Mononuclear cell (primary cell): Measurements from ENCODE around the gene AFF3. TPM values are rescaled to one million over a fixed set of nuclear protein-coding genes. Genes with fewer than 3 reads are reported as not detected.

Experiments
- H3K27me3 ChIP-seq: 2 replicates; pipeline ENCODE4 v1.6.0; 2011; ENCODE audit warnings: low read length, control low read depth; ENCODE audit not compliant: insufficient read depth
- H3K4me1 ChIP-seq: 2 replicates; pipeline ENCODE4 v1.5.1; 2011; ENCODE audit warnings: mild to moderate bottlenecking, low read length, control low read depth; ENCODE audit not compliant: insufficient read depth
- H3K4me3 ChIP-seq: 2 replicates; pipeline ENCODE4 v1.5.1; 2011; ENCODE audit warnings: mild to moderate bottlenecking, low read length, moderate library complexity
- H3K9me3 ChIP-seq: 2 replicates; pipeline ENCODE4 v1.5.1; 2011; ENCODE audit warnings: low read depth, mild to moderate bottlenecking, control low read depth, low read length
- total RNA-seq: library from RNA; depleted of rRNA; stranded (reverse); fragments of >200 nt; gene quantifications from one replicate; pipeline ENCODE4 v1.2.3, GENCODE V29; 2012

The AFF3 gene
- total RNA-seq, 1 donor: 21.9 TPM

DNA sequence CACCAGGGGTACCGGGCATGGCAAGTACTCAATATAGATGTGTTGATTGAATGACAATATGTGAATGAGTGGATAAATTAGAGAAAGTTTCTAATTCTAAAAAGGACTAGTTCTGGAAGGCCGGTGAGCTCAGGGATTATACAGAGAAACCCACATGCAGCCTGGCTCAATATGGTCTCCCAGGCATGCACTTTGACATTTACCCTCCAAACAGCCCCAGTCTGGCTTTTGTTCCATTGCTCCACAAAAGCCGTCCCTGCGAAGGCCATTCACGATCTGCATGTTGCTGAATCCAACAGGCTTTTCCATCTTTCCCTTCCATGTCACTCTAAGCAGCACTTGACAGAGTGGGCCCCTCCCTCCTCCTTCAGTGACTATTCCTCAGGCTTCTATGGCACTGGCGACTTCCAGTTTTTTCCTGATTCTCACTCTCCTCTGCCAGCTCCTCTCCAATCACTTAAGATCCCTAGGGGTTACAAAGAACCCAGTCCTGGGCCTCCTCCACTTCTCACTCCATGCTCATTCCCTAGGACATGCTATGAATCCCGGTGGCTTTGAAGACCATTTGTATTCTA lies 266.7 kb downstream of the AFF3 start:
- Histone ChIP-seq H3K4me3 (no peak overlapping the region), H3K9me3 (no peaks in the 10 kb centered on the region), H3K4me1 (peaks cover 18% of the 10 kb centered on the region), H3K27me3 (no peaks in the 10 kb centered on the region)

- Histone ChIP-seq H3K4me3 (no peak overlapping the region), H3K9me3 (no peaks in the 10 kb centered on the region), H3K4me1 (peaks cover 24% of the 10 kb centered on the region), H3K27me3 (no peaks in the 10 kb centered on the region)
Observed at GRCh38 chr2:99868260-99868659, 274.1 kb downstream of the AFF3 start.

DNA sequence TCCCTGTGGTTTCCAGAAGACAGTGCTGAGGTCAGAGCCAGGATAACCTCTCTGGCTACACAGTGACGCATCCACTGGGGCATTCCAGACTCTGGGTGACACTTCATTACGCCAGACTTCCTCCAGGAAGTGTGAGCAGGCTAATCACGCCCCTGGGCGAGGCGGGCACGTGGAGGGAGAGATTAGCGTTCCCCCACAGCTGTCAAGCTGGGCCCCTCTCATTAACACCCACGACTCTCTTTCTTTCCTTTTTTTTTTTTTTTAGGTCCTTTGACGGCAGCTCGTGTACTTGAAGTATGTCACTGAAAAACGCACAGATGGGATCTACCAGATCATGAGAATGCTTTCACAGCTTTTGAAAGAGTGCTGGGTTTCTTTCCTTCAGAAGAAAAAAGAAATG lies 274.6 kb downstream of the AFF3 start:
- Histone ChIP-seq H3K9me3 (no peaks in the 10 kb centered on the region), H3K4me3 (no peak overlapping the region), H3K4me1 (peaks cover 26% of the 10 kb centered on the region), H3K27me3 (no peaks in the 10 kb centered on the region)

DNA sequence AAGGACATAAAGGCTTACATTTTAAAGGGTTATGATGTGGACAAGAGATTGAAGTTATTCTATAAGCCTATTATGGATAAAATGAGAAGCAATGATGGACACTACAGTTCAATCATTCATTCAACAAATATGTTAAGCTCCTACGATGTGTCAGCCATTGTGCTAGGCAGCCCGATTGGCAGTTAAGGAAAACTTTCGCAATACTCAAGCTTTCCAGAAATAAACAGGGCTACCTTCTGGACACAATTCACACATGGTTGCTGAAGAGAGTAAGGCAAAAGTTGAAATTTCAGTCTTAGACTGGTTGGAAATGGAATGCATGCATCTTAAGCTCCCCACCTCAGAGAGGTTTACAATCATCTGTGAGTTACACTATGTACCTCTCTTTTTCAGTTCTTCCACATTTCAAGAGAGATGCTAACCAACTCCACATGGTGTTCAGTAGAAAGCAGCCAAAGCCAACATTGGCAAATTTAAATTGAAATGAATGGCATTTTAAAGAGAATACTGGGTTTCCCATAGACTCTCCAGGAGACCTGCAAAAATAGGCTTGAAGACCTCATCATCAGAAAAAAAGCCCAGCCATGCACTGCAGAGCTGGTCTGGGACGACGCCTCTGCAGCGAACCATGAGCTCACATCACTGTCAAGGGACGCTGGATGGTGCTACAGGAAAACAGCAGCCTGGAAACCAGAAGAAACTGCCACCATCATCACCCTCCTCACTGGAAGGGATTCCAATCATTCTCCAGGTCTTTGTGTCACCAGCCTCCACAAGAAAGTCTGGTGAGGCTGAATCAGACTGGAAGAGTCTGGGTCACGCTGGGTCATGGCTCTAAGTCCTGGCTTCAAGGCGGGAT lies 276.3 kb downstream of the AFF3 start:
- Histone ChIP-seq H3K9me3 (no peaks in the 10 kb centered on the region), H3K27me3 (no peaks in the 10 kb centered on the region), H3K4me3 (no peak overlapping the region), H3K4me1 (peaks cover 41% of the 10 kb centered on the region)

DNA sequence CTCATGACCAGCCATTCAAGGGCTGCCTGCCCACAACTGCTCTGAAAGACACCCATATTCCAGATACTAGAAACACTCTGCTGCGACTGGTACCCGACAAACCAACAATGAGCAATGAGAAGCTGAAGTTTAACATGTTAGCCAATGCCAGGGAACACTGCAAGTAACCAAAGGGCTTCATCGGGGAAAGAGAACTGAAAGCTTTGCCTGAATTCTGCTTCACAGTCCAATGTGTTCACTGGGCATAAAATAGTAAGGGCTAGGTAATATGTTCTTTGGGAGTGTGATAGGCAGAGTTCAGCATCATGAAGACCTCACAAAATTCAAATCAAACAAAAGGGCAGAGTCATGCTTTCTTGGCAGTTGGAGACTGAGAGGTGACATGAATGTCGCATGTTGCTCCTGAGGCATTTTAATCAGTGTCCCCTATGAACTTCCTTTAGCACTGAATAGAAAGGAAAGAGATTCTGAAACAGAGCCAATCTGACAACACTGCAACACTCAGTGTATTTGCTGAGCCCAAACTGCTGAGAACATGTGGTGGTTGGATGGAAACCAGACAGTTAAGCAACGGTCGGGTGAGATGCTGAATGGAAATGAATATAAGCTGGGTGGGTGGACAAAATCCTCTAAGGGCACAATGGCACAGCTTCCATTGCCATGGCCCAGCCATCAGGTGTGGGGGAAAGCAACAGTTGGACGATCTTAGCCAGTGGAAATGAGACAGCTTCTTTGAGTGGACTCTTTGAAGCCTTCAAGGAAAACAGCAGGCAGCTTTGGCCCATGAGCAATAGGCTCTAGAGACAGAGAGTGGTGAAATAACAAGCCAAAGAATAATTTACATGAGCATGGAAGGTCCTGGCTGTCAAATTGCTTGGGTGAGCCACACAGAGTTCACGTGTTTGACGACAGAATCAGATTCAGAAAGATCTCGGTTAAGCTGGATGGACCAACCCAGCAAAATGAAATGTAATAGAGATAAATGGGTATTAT lies 277.5 kb downstream of the AFF3 start:
- Histone ChIP-seq H3K4me3 (no peak overlapping the region), H3K4me1 (peaks cover 45% of the 10 kb centered on the region), H3K27me3 (no peaks in the 10 kb centered on the region), H3K9me3 (no peaks in the 10 kb centered on the region)

- Histone ChIP-seq H3K4me1 (peaks cover 45% of the 10 kb centered on the region), H3K27me3 (no peaks in the 10 kb centered on the region), H3K9me3 (no peaks in the 10 kb centered on the region), H3K4me3 (no peak overlapping the region)
Observed at GRCh38 chr2:99863903-99864270, 278.5 kb downstream of the AFF3 start.

- H3K4me1 ChIP-seq: peaks cover 45% of the 10 kb centered on the region
- H3K9me3 ChIP-seq: no peaks in the 10 kb centered on the region
- H3K4me3 ChIP-seq: no peak overlapping the region
- no peaks in the 10 kb centered on the region for H3K27me3 ChIP-seq
Observed at GRCh38 chr2:99863236-99863902, 279.0 kb downstream of the AFF3 start.

DNA sequence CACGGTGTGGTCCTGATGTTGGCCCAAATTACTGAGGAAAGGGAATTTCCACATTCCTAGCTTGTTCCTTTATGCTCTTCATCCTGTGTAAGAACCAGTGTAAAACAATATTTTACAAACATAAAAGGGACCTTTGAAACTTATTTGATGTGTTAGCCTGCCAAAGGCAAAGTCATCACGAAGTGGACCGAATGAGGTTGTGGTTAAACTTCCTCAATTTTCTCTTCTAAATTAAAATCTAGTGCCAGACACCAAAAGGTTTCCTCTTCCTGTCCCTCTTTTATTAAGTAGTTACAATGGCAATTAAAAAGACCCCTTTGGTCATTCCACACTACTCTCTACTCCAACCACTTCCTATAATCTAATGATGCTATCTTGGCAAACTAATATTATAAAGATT lies 279.8 kb downstream of the AFF3 start:
- Histone ChIP-seq H3K27me3 (no peaks in the 10 kb centered on the region), H3K4me3 (no peak overlapping the region), H3K9me3 (no peaks in the 10 kb centered on the region), H3K4me1 (peaks cover 40% of the 10 kb centered on the region)

DNA sequence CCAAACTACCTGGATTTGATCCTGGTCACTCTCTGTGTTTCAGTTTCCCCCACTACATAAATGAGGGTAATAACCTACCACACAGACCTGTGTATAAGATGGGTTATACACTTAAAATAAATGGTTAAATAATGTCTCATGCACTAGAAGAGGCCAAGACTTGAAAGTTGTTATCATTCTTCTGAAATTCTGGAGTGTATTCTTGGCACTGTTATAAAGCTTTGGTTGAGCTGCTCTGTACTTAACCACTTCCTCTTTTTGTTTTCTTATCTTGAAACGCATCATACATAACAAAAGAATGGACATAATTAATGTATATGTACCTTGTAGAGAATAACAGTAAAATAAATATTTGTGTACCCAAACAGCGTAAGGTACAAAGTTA lies 281.0 kb downstream of the AFF3 start:
- no peak overlapping the region for H3K4me3 ChIP-seq
- peaks cover 39% of the 10 kb centered on the region for H3K4me1 ChIP-seq
- H3K9me3 ChIP-seq: no peaks in the 10 kb centered on the region
- H3K27me3 ChIP-seq: no peaks in the 10 kb centered on the region

GRCh38 chr2:99860720-99861375 lies 281.5 kb downstream of the AFF3 start:
- H3K9me3 ChIP-seq: no peaks in the 10 kb centered on the region
- H3K4me1 ChIP-seq: peaks cover 39% of the 10 kb centered on the region
- no peaks in the 10 kb centered on the region for H3K27me3 ChIP-seq
- H3K4me3 ChIP-seq: no peak overlapping the region

DNA sequence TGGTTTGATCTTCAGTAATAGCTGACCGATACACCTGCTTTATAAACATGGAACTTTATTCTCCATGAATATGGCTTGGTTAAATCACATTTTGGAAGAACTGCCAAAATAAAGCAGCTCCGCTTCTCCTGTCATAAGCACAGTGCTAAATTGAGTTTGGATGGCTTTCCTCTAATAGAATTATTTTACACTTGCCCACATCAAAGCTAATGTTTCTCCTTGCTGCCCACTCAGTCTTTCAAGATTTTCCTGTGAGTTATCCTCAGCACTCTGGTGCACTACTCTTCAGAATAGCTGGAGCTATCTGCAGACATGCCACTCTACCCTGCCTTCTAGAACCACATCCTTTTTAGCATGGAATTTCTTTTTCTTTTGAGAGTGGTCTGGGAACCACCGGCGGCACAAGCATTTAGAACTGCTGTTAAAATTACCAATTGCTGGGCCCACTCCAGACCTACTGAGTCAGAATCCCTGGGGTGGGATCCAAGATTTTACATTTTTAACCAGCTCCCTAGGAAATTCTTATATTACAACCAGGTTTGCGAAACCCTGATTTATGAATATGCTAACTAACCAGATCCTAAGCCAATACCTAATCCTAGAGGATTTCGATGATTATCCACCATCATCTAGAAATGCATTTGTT lies 283.3 kb downstream of the AFF3 start:
- Histone ChIP-seq H3K4me3 (no peak overlapping the region), H3K4me1 (peaks cover 28% of the 10 kb centered on the region), H3K27me3 (no peaks in the 10 kb centered on the region)

DNA sequence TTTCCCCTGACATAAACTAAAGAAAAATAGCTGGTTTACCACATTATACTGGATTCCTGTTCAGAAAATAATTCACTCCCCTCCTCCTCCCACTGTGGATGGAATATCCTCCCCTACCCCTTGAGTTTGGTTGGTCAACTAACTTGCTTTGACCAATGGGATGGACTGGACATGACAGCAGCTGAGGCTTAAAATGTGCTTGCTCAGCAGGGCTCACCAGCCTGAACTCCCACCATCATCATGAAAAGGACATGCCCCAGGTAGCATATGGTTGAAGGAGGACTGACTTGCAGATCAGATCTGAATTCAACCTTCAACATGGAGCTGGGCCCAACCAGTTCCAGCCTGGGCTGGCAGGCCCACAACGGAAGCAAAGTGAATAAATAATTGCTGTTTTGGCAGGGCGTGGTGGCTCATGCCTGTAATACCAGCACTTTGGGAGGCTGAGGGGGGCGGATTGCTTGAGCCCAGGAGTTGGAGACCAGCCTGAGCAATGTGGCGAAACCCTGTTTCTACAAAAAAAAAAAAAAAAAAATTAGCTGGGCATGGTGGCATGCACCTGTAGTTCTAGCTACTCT lies 284.4 kb downstream of the AFF3 start:
- Histone ChIP-seq H3K4me3 (no peak overlapping the region), H3K27me3 (no peaks in the 10 kb centered on the region), H3K9me3 (no peaks in the 10 kb centered on the region), H3K4me1 (peaks cover 20% of the 10 kb centered on the region)

More for the DNA sequence above, 283.3 kb downstream of the AFF3 start:
- H3K9me3 ChIP-seq: no peaks in the 10 kb centered on the region

- Histone ChIP-seq H3K4me1 (peaks cover 15% of the 10 kb centered on the region), H3K4me3 (no peak overlapping the region), H3K9me3 (no peaks in the 10 kb centered on the region), H3K27me3 (no peaks in the 10 kb centered on the region)
Observed at GRCh38 chr2:99857372-99857771, 285.0 kb downstream of the AFF3 start.
